Neural crest cell (in vitro differentiated cells): ENCODE data around the gene NUP35. TPM values are rescaled to one million over a fixed set of nuclear protein-coding genes. Genes with fewer than 3 reads are reported as not detected.
"Not testable (repeated sequence)": the region's sequence is repeated elsewhere in the genome, so short reads cannot be mapped to it uniquely, and the experiment has no call there.

ENCODE experiments used
- DNase-seq: peaks from one replicate; pipeline ENCODE4 v3.0.0; 2021; ENCODE audit warnings: low read depth, mixed read lengths, low spot score
- H3K27ac Mint-ChIP-seq: one replicate; pipeline ENCODE4 v1.8.0; 2021; ENCODE audit warnings: mild to moderate bottlenecking, mixed read lengths; ENCODE audit not compliant: unreplicated experiment
- H3K27me3 Mint-ChIP-seq: 2 replicates; pipeline ENCODE4 v1.8.0; 2021; ENCODE audit warnings: low read depth, mild to moderate bottlenecking, mixed read lengths
- H3K36me3 Mint-ChIP-seq: 2 replicates; pipeline ENCODE4 v1.8.0; 2021; ENCODE audit warnings: low read depth, mild to moderate bottlenecking, mixed read lengths
- H3K4me1 Mint-ChIP-seq: 2 replicates; pipeline ENCODE4 v1.8.0; 2021; ENCODE audit warnings: mixed read lengths
- H3K4me3 Mint-ChIP-seq: one replicate; pipeline ENCODE4 v1.8.0; 2021; ENCODE audit warnings: mild to moderate bottlenecking, mixed read lengths
- H3K9me3 Mint-ChIP-seq: 2 replicates; pipeline ENCODE4 v1.8.0; 2021; ENCODE audit warnings: mixed read lengths
- CTCF ChIP-seq: fragments of 200-600 bp; sonication (generic); conservative IDR thresholded peaks from 2 replicates; pipeline ENCODE4 v1.5.0; 2021; ENCODE audit warnings: antibody characterized with exemption, mild to moderate bottlenecking
- total RNA-seq: library from RNA; stranded (reverse); gene quantifications from 2 replicates; pipeline ENCODE4 v1.2.1, GENCODE V29; 2021

NUP35 gene
- total RNA-seq, 1 donor from 2014 or later, result 28.5 TPM

DNA sequence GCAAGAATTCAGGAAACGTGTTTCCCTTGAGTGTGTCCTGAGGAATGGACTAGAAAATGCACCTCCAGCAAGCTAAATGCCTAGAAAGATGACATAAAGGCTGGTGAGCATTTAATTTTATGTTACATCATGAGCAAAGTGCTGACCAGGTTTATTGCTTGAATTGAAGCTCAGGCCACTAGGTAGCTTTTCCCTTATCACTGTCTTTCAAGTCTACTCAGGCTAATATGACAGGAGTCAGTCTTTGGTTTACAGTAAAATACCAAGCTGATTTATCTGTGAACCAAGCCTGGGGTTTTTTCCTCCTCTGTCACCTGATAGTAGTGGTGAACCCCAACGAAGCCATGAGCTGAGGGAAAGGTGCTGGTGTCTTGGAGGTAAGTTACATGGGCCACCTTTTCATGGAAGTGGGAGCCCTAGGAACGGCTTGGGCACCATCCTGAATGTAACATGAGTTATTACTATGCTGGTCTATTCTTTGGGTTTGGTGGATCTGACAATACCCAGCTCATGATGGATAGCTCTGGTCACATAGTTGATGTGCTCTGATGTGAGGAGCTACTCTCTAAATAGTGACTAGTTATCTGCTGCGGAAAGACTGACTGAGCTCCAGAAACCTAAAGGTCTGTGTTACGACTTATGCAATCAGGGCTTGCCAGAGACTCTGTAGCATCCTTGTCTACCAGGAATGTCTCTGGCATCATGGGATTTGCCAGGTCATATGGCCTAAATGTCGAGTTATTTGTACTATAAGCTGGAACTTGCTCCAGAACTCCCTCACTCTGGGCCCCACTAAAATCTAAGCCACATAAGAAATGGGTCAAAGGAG, 39.8 kb downstream of the NUP35 start:
- DNase-seq, result no peak
- H3K27ac Mint-ChIP-seq, result no peak overlapping the region
- no peak for TF ChIP-seq CTCF
- peaks cover 52% of the 10 kb centered on the region for H3K36me3 Mint-ChIP-seq
- no peak overlapping the region for H3K4me3 Mint-ChIP-seq
- H3K4me1 Mint-ChIP-seq, result no peaks in the 10 kb centered on the region
- H3K9me3 Mint-ChIP-seq, result peaks cover 6% of the 10 kb centered on the region
- no peaks in the 10 kb centered on the region for H3K27me3 Mint-ChIP-seq

GRCh38 chr2:183164650-183165015, 40.4 kb downstream of the NUP35 start:
- H3K27me3 Mint-ChIP-seq, result no peaks in the 10 kb centered on the region
- TF ChIP-seq CTCF, result no peak

DNA sequence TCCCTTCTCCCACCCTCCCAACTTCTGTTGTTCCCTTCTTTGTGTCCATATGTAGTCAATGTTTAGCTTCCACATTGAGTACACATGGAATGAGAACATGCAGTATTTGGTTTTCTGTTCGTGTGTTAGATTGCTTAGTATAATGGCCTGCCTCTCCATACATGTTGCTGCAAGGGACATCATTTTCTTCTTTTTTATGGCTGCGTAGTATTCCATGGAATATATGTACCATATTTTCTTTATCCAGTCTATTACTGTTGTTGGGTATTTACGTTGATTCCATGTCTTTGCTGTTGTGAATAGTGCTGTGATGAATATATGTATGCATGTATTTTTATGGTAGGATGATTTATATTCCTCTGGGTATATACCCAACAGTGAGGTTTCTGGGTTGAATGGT, 42.0 kb downstream of the NUP35 start:
- TF ChIP-seq CTCF, result no peak
- no peaks in the 10 kb centered on the region for H3K4me1 Mint-ChIP-seq
- H3K27ac Mint-ChIP-seq, result no peak overlapping the region
- H3K36me3 Mint-ChIP-seq, result peaks cover 61% of the 10 kb centered on the region
- no peak overlapping the region for H3K4me3 Mint-ChIP-seq
- H3K9me3 Mint-ChIP-seq, result peaks cover 6% of the 10 kb centered on the region
- H3K27me3 Mint-ChIP-seq, result no peaks in the 10 kb centered on the region
- DNase-seq, result no peak

More at GRCh38 chr2:183164650-183165015, 40.4 kb downstream of the NUP35 start:
- H3K4me1 Mint-ChIP-seq, result no peaks in the 10 kb centered on the region
- peaks cover 57% of the 10 kb centered on the region for H3K36me3 Mint-ChIP-seq
- peaks cover 6% of the 10 kb centered on the region for H3K9me3 Mint-ChIP-seq
- DNase-seq, result no peak
- H3K4me3 Mint-ChIP-seq, result no peak overlapping the region
- no peak overlapping the region for H3K27ac Mint-ChIP-seq

DNA sequence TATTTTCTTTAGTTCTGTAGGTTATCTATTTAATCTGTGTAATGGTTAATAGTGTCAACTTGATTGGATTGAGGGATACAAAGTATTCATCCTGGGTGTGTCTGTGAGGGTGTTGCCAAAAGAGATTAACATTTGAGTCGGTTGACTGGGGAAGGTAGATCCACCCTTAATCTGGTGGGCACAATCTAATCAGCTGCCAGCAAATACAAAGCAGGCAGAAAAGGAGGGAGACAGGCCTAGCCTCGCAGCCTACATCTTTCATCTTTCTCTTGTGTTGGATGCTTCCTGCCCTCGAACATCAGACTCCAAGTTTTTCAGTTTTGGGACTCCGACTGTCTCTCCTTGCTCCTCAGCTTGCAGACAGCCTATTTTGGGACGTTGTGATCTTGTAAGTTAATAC, 42.7 kb downstream of the NUP35 start:
- not testable (repeated sequence) for DNase-seq, H3K4me3 Mint-ChIP-seq, H3K27ac Mint-ChIP-seq, H3K9me3 Mint-ChIP-seq, H3K4me1 Mint-ChIP-seq, H3K27me3 Mint-ChIP-seq
- peaks cover 58% of the 10 kb centered on the region for H3K36me3 Mint-ChIP-seq

DNA sequence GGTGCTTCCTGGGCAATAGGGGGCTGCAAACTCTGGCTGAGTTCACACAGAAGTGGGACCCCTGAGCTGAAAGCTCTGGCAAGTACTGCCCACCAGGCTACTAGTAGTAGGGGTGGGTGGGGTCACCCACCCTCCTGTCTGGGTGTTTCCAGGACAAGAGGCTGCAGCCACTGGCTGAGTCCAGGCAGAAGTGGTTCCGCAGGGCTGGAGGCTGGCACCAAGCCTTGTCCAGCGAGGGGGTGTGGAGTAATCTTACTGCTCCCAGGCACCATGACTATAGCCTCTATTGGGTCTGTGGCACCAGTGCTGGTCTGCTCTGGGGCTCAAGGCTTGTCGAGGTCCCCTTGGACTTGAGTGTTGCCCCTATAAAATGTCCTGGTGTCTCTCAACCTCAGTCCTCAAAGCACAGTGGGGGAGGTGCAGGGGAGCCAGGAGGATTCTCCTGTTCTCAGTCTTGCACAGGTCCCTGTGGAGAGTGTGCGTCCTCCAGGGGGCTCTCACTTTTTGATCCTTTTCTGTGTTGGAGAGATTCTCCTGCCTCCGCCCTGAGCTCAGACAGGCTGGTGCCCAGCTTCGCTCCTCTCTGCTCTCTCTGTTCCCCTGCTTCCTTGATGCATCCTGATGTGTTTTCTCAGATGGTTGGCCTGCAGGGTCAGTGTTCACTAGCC, 48.1 kb downstream of the NUP35 start:
- peaks cover 60% of the 10 kb centered on the region for H3K36me3 Mint-ChIP-seq
- DNase-seq, result no peak
- H3K9me3 Mint-ChIP-seq, result peaks cover 20% of the 10 kb centered on the region
- no peaks in the 10 kb centered on the region for H3K4me1 Mint-ChIP-seq
- no peak overlapping the region for H3K4me3 Mint-ChIP-seq
- H3K27me3 Mint-ChIP-seq, result no peaks in the 10 kb centered on the region
- H3K27ac Mint-ChIP-seq, result no peak overlapping the region
- no peak for TF ChIP-seq CTCF

- Mint-ChIP-seq H3K27me3 (no peaks in the 10 kb centered on the region), H3K36me3 (peaks cover 78% of the 10 kb centered on the region), H3K4me1 (no peaks in the 10 kb centered on the region), H3K4me3 (no peak overlapping the region), H3K27ac (no peak overlapping the region), H3K9me3 (peaks cover 35% of the 10 kb centered on the region)
- no peak for DNase-seq
- no peak for TF ChIP-seq CTCF
These were observed 54.9 kb downstream of the NUP35 start for GRCh38 chr2:183179156-183179555.
